OCI-LY1 (cell line): ENCODE measurements around the gene PJVK.

Experiments used
- H2AFZ ChIP-seq: fragments of 200-600 bp; sonication (generic), shearing (Covaris generic); 2 replicates; pipeline ENCODE4 v1.6.0; 2014; ENCODE audit warnings: antibody characterized with exemption, mild to moderate bottlenecking, low read length
- H3F3A ChIP-seq: fragments of 200-600 bp; sonication (generic), shearing (Covaris generic); 2 replicates; pipeline ENCODE4 v1.6.0; 2014; ENCODE audit warnings: mild to moderate bottlenecking, antibody characterized with exemption, low read length, moderate library complexity; ENCODE audit not compliant: insufficient read depth
- H3K27ac ChIP-seq: fragments of 200-600 bp; sonication (generic); 2 replicates; pipeline ENCODE4 v1.5.1; 2014; ENCODE audit warnings: low read length, mixed run types, mild to moderate bottlenecking, low read depth; ENCODE audit not compliant: poor library complexity, severe bottlenecking
- H3K27me3 ChIP-seq: fragments of 200-600 bp; sonication (generic); 2 replicates; pipeline ENCODE4 v1.6.0; 2014; ENCODE audit warnings: antibody characterized with exemption, mild to moderate bottlenecking, low read length, moderate library complexity; ENCODE audit not compliant: insufficient read depth
- H3K36me3 ChIP-seq: fragments of 200-600 bp; sonication (generic); 2 replicates; pipeline ENCODE4 v1.6.1; 2014; ENCODE audit warnings: mild to moderate bottlenecking, antibody characterized with exemption, low read length, moderate library complexity, mixed read lengths; ENCODE audit not compliant: insufficient read depth
- H3K4me1 ChIP-seq: fragments of 200-600 bp; sonication (generic); 2 replicates; pipeline ENCODE4 v1.5.1; 2014; ENCODE audit warnings: mild to moderate bottlenecking, low read length, moderate library complexity; ENCODE audit not compliant: insufficient read depth, severe bottlenecking
- H3K4me2 ChIP-seq: fragments of 200-600 bp; sonication (generic), shearing (Covaris generic); 2 replicates; pipeline ENCODE4 v1.6.1; 2014; ENCODE audit warnings: low read length
- H3K4me3 ChIP-seq: fragments of 200-600 bp; sonication (generic); 2 replicates; pipeline ENCODE4 v1.5.1; 2014; ENCODE audit warnings: low read length, low read depth, mild to moderate bottlenecking, mixed read lengths; ENCODE audit not compliant: poor library complexity, severe bottlenecking
- H3K79me2 ChIP-seq: fragments of 200-600 bp; shearing (Covaris generic); 2 replicates; pipeline ENCODE4 v1.6.1; 2016; ENCODE audit warnings: mixed run types, low read length, mixed read lengths; ENCODE audit not compliant: insufficient read depth
- H3K9ac ChIP-seq: fragments of 200-600 bp; sonication (generic), shearing (Covaris generic); 2 replicates; pipeline ENCODE4 v1.6.1; 2014; ENCODE audit warnings: mild to moderate bottlenecking, low read length, mixed read lengths
- H3K9me2 ChIP-seq: fragments of 200-600 bp; sonication (generic), shearing (Covaris generic); 2 replicates; pipeline ENCODE4 v1.6.1; 2014; ENCODE audit warnings: low read depth, mild to moderate bottlenecking, low read length, mixed read lengths
- H3K9me3 ChIP-seq: fragments of 200-600 bp; shearing (Covaris generic); 2 replicates; pipeline ENCODE4 v1.6.1; 2014; ENCODE audit warnings: low read length, mixed read lengths
- H4K20me1 ChIP-seq: fragments of 200-600 bp; sonication (generic), shearing (Covaris generic); 2 replicates; pipeline ENCODE4 v1.6.0; 2016; ENCODE audit warnings: mild to moderate bottlenecking, low read length; ENCODE audit not compliant: insufficient read depth
- EZH2 ChIP-seq: fragments of 200-600 bp; sonication (generic), shearing (Covaris generic); IDR thresholded peaks from 2 replicates; pipeline ENCODE4 v1.8.0; 2017; ENCODE audit warnings: borderline replicate concordance, mixed run types, mild to moderate bottlenecking, antibody characterized with exemption, low read length, moderate library complexity, mixed read lengths
- TF ChIP-seq, protein P1 (sequence below): fragments of 200-600 bp; sonication (generic), shearing (Covaris generic); IDR thresholded peaks from 2 replicates; pipeline ENCODE4 v1.5.1; 2017; ENCODE audit warnings: mild to moderate bottlenecking, antibody characterized with exemption, low read length, moderate library complexity, mixed read lengths

The PJVK gene, protein sequence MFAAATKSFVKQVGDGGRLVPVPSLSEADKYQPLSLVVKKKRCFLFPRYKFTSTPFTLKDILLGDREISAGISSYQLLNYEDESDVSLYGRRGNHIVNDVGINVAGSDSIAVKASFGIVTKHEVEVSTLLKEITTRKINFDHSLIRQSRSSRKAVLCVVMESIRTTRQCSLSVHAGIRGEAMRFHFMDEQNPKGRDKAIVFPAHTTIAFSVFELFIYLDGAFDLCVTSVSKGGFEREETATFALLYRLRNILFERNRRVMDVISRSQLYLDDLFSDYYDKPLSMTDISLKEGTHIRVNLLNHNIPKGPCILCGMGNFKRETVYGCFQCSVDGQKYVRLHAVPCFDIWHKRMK

DNA sequence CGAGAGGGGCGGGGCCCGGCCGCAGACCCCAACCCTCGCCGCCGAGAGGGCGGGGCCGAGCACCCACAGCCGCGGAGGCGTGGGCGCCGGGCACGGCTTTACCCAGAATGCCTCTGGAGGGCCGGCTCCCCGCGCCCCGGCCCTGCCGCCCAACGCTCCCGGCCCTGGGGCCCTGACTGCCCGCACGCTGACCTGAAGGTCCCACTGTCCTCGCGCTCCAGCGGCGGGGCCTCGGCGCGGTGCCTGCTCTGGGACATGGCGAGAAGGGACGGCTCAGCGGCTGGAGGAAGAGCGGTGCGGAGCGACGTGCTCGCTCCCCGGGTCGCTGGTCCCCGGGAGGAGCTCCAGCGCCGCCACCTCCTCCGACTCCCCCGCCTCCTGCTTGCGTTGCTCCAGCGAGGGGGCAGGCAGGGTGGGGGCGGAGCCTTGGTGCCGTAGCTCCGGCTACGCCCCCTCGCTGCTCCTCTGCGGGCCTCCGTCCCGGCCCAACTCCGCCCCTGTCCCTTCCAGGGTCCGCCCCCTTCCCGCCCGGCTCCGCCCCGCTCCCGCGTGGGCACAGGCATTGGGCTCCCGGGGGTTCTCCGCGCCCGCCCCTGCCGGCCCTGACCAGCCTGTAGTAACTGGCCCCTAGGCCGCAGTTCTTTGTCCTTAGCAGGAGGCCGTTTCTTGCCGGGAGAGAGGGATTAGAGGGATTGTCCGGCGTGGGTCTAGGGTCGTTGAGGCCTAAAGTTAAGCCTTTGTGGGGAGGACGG lies at the start of gene PJVK, which contains the start of gene PRKRA:
Gene PJVK, plus strand, starts transcription at position 605 of the 752 bp plus-strand sequence. CDS start 2,032 bp downstream, outside the sequence.
Gene PRKRA, minus strand, starts transcription at position 402 of the 752 bp plus-strand sequence. Its CDS starts 145 bp downstream, at position 257.
- Histone ChIP-seq H3K4me2 (peak within 1 kb of the TSS; percentile 85), H3K4me1 (peaks cover 34% of the 10 kb centered on the region), H4K20me1 (no peaks in the 10 kb centered on the region), H3K4me3 (peak within 1 kb of the TSS; percentile 63), H3K9ac (peak within 1 kb of the TSS; percentile 80), H2AFZ (peak within 1 kb of the TSS; percentile 2; the same call in 1 of the 2 replicates), H3K9me3 (no peaks in the 10 kb centered on the region), H3F3A (no peaks in the 10 kb centered on the region), H3K27ac (peak within 1 kb of the TSS; percentile 81), H3K9me2 (no peaks in the 10 kb centered on the region), H3K27me3 (no peaks in the 10 kb centered on the region), H3K79me2 (peaks cover 11% of the 10 kb centered on the region), H3K36me3 (peaks cover 25% of the 10 kb centered on the region)
- TF ChIP-seq, protein P1, sequence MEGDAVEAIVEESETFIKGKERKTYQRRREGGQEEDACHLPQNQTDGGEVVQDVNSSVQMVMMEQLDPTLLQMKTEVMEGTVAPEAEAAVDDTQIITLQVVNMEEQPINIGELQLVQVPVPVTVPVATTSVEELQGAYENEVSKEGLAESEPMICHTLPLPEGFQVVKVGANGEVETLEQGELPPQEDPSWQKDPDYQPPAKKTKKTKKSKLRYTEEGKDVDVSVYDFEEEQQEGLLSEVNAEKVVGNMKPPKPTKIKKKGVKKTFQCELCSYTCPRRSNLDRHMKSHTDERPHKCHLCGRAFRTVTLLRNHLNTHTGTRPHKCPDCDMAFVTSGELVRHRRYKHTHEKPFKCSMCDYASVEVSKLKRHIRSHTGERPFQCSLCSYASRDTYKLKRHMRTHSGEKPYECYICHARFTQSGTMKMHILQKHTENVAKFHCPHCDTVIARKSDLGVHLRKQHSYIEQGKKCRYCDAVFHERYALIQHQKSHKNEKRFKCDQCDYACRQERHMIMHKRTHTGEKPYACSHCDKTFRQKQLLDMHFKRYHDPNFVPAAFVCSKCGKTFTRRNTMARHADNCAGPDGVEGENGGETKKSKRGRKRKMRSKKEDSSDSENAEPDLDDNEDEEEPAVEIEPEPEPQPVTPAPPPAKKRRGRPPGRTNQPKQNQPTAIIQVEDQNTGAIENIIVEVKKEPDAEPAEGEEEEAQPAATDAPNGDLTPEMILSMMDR: no peak
- TF ChIP-seq EZH2: no peak

DNA sequence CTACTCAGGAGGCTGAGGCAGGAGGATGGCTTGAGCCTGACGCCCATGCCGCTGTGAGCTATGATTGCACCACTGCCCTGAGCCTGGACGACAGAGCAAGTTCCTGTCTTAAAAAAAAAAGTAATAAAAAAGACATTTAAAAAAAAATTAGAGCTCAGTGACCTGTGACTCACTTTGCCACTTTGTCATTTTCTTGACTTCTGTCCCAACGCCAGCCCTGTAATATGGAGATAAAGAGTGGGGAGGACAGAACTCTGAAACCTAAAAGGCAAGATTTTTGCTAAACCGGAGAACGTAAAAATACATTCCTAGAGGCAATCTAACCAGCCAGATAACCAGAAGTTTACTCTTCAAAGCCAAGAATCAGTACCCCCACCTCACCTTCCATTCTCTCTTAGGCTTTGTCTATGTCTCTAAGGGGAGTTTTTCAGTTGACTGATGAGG lies 49.2 kb upstream of the PJVK start:
- H4K20me1 ChIP-seq: no peaks in the 10 kb centered on the region
- H3K36me3 ChIP-seq: no peaks in the 10 kb centered on the region
- no peak overlapping the region for H3K4me3 ChIP-seq
- no peaks in the 10 kb centered on the region for H3K9me3 ChIP-seq
- no peaks in the 10 kb centered on the region for H3F3A ChIP-seq
- no peak overlapping the region for H2AFZ ChIP-seq
- H3K27ac ChIP-seq: peak overlapping the region; percentile 88
- no peaks in the 10 kb centered on the region for H3K9me2 ChIP-seq
- H3K4me2 ChIP-seq: no peak overlapping the region
- no peaks in the 10 kb centered on the region for H3K79me2 ChIP-seq
- peaks cover 31% of the 10 kb centered on the region for H3K4me1 ChIP-seq
- TF ChIP-seq, protein P1: no peak
- no peak for TF ChIP-seq EZH2
- H3K27me3 ChIP-seq: no peaks in the 10 kb centered on the region
- no peak overlapping the region for H3K9ac ChIP-seq

DNA sequence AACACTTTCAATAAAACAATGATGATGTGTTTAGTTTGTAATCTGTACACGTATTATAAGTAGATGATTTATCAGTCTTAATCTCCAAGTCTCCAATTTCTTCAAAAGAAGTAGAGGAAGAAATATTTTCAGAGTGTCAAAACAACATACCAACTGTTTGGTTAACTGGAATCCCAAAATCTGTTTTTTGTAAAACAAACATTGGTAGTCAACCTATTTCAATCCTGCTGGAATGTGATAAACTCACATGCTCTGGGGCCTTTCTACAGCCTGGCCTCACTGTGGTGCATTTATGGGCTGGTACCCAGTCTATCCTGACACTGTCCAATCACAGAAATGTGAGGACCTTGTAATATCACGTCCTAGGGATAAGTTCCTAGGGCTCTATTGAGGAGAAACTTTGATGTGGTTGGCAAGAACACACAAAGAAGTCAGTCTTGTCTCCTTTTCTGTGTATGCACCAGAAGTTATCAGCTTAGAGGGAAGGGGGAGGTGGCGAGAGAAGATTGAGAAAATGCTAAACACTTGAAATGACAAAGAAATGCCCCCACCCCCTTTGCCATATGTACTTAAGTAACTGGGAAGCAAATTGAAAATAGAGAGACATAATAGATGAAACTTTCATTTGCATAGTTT lies 47.4 kb upstream of the PJVK start:
- Histone ChIP-seq H3K9me3 (no peaks in the 10 kb centered on the region), H3K4me3 (no peak overlapping the region), H3F3A (no peaks in the 10 kb centered on the region), H3K27me3 (no peaks in the 10 kb centered on the region), H3K36me3 (no peaks in the 10 kb centered on the region), H3K27ac (peak overlapping the region; percentile 88), H2AFZ (no peak overlapping the region), H3K79me2 (no peaks in the 10 kb centered on the region), H3K4me1 (peaks cover 31% of the 10 kb centered on the region), H3K9ac (peak overlapping the region; percentile 19; the same call in 1 of the 2 replicates), H3K4me2 (peak overlapping the region; percentile 40; the same call in 1 of the 2 replicates), H3K9me2 (no peaks in the 10 kb centered on the region), H4K20me1 (no peaks in the 10 kb centered on the region)
- no peak for TF ChIP-seq EZH2
- TF ChIP-seq, protein P1: no peak
